Mucosa of rectum (tissue), 2 donors: ENCODE data around the gene RBM12.

Source experiments
- H3K27ac ChIP-seq, 2 donors: one replicate each; pipeline ENCODE4 v1.7.0; 2013; ENCODE audit warnings: inconsistent platforms in 2 of 2, low read depth in 2 of 2, low read length in 2 of 2
- H3K27me3 ChIP-seq, 2 donors: one replicate each; pipeline ENCODE4 v1.7.0; 2013; ENCODE audit warnings: low read length in 2 of 2; ENCODE audit not compliant: control insufficient read depth in 2 of 2, insufficient read depth in 2 of 2
- H3K36me3 ChIP-seq, 2 donors: one replicate each; pipeline ENCODE4 v1.7.0; 2013; ENCODE audit warnings: low read length in 2 of 2; ENCODE audit not compliant: control insufficient read depth in 2 of 2, insufficient read depth in 2 of 2
- H3K4me1 ChIP-seq, 2 donors: one replicate each; pipeline ENCODE4 v1.7.0; 2013; ENCODE audit warnings: low read length in 2 of 2, mild to moderate bottlenecking in 1 of 2; ENCODE audit not compliant: control insufficient read depth in 2 of 2, insufficient read depth in 2 of 2
- H3K4me3 ChIP-seq, 2 donors: one replicate each; pipeline ENCODE4 v1.7.0; 2013; ENCODE audit warnings: low read length in 2 of 2
- H3K9ac ChIP-seq, 2 donors: one replicate each; pipeline ENCODE4 v1.7.0; 2013; ENCODE audit warnings: low read length in 2 of 2, low read depth in 1 of 2, mild to moderate bottlenecking in 1 of 2
- H3K9me3 ChIP-seq, 2 donors: one replicate each; pipeline ENCODE4 v1.7.0; 2013; ENCODE audit warnings: low read length in 2 of 2; ENCODE audit not compliant: control insufficient read depth in 2 of 2
- donor health status: healthy.
- donor health status: Normal muscosa, but diverticular disease.

RBM12 gene

DNA sequence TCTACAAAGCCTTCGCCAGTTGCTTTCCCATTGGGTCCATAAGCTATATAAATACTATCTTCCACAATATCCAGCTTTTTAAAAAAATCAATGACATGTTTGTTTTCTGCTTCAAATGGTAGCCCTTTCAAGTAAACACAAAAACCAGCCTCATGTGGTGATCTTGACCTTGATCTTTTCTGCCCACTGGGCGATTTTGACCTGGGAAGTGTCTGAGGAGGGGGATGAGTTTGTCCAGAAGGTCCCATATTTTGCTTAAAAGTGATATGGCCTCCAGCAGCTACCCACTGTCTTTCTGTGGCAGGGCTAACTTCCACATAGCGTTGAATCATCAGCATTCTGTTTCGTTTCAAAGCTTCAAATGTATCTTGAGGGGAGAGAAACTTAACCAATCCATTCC lies 10.8 kb downstream of the RBM12 start:
- H3K9me3 ChIP-seq: no peaks in the 10 kb centered on the region
- H3K27me3 ChIP-seq: no peaks in the 10 kb centered on the region
- H3K27ac ChIP-seq: no peak overlapping the region
- peaks cover 0 to 2% of the 10 kb centered on the region in 2 donors for H3K4me1 ChIP-seq
- no peak overlapping the region for H3K4me3 ChIP-seq
- H3K36me3 ChIP-seq: peaks cover 26 to 33% of the 10 kb centered on the region in 2 donors
- no peak overlapping the region for H3K9ac ChIP-seq

DNA sequence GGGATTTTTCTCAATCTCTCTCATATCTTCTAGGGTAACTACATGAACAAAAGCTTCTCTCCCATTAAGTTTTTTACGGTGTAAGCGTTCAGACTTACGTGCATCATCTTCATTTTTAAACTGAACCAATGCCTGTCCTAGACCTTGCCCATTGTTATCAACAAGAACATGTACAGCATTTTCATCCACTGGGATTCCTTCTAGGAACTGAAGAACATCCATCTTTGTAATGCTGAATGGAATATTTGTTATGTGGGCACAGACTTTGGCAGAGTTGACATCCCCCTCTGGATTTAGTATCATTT lies 11.3 kb downstream of the RBM12 start:
- H3K27ac ChIP-seq: no peak overlapping the region
- no peak overlapping the region for H3K9ac ChIP-seq
- no peak overlapping the region for H3K4me3 ChIP-seq
- H3K36me3 ChIP-seq: peaks cover 26 to 33% of the 10 kb centered on the region in 2 donors
- no peaks in the 10 kb centered on the region for H3K9me3 ChIP-seq
- no peaks in the 10 kb centered on the region for H3K27me3 ChIP-seq
- H3K4me1 ChIP-seq: peaks cover 0 to 2% of the 10 kb centered on the region in 2 donors

- Histone ChIP-seq H3K9ac (no peak overlapping the region), H3K27me3 (no peaks in the 10 kb centered on the region), H3K4me3 (no peak overlapping the region), H3K4me1 (peaks cover 0 to 2% of the 10 kb centered on the region in 2 donors), H3K27ac (no peak overlapping the region), H3K36me3 (peaks cover 26 to 33% of the 10 kb centered on the region in 2 donors), H3K9me3 (no peaks in the 10 kb centered on the region)
Observed at GRCh38 chr20:35652641-35653429, 11.9 kb downstream of the RBM12 start.

DNA sequence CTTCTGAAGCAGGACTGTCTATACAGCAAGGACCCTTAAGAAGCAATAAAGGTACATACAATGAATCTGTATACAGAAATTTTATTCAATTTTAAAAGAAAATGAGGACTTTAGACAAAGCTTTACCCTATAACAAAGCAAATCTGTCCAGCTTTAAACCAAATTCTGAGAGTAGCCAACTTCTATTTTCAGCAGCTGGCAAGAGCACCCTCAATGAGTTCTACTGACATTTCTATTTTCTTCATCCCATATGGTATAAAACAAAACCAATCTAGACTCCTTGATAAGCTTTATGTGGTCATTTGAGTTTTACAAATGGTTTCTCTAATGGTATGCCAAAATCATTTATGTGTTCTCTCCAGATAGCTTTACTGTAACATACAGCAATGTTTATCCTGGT lies 12.7 kb downstream of the RBM12 start:
- Histone ChIP-seq H3K4me3 (no peak overlapping the region), H3K9ac (no peak overlapping the region), H3K27me3 (no peaks in the 10 kb centered on the region), H3K4me1 (peaks cover 0 to 2% of the 10 kb centered on the region in 2 donors), H3K36me3 (peaks cover 26 to 33% of the 10 kb centered on the region in 2 donors), H3K27ac (no peak overlapping the region), H3K9me3 (no peaks in the 10 kb centered on the region)

DNA sequence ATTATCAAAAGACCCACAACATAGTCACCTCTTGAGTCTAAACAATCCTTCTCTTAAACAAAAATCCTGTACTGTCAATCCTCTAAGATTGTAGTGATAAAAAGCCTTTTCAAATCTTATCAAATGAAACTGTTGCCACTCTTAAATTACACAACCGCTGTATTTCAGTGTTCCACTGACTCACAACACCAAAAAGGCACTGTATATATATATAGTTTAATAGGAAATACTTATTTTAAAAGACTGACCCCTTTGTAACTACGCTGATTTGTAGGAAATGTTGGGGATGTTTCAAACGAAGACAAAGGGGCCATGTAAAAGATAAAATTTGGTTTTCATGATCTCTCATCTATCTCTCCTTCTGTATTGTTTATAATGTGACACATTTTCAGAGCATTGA lies 14.1 kb downstream of the RBM12 start:
- no peaks in the 10 kb centered on the region for H3K9me3 ChIP-seq
- no peak overlapping the region for H3K9ac ChIP-seq
- no peaks in the 10 kb centered on the region for H3K4me1 ChIP-seq
- no peak overlapping the region for H3K4me3 ChIP-seq
- H3K27ac ChIP-seq: no peak overlapping the region
- no peaks in the 10 kb centered on the region for H3K27me3 ChIP-seq
- H3K36me3 ChIP-seq: peaks cover 26 to 33% of the 10 kb centered on the region in 2 donors

DNA sequence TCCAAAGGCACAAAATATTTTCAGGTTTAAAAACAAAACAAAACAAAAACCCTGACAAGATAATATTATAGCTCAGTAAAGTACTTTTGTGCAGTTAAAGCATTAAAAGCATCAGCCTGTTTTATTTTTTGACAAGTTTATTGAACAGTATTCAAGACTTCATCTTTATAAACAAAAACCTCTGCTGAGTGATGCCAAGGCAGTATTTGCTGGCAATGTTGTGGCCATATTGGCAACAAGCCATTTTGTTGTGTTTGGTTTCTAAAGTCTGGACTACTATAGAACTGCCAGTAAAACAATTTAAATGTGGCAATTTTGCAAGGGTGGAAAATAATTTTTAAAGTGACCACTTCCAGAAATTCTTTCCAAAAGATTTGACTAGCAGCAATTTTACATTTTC lies 15.9 kb downstream of the RBM12 start:
- Histone ChIP-seq H3K9ac (no peak overlapping the region), H3K27me3 (no peaks in the 10 kb centered on the region), H3K27ac (no peak overlapping the region), H3K4me1 (no peaks in the 10 kb centered on the region), H3K9me3 (no peaks in the 10 kb centered on the region), H3K36me3 (peaks cover 10 to 18% of the 10 kb centered on the region in 2 donors), H3K4me3 (no peak overlapping the region)

- Histone ChIP-seq H3K27me3 (no peaks in the 10 kb centered on the region), H3K27ac (no peak overlapping the region), H3K9me3 (no peaks in the 10 kb centered on the region), H3K4me1 (no peaks in the 10 kb centered on the region), H3K36me3 (peaks cover 0 to 2% of the 10 kb centered on the region in 2 donors), H3K9ac (no peak overlapping the region), H3K4me3 (no peak overlapping the region)
Observed at GRCh38 chr20:35644806-35645205, 19.9 kb downstream of the RBM12 start.

- Histone ChIP-seq H3K36me3 (no peaks in the 10 kb centered on the region), H3K4me1 (no peaks in the 10 kb centered on the region), H3K9ac (no peak overlapping the region), H3K9me3 (no peaks in the 10 kb centered on the region), H3K27ac (no peak overlapping the region), H3K4me3 (no peak overlapping the region), H3K27me3 (no peaks in the 10 kb centered on the region)
Observed at GRCh38 chr20:35643045-35643444, 21.7 kb downstream of the RBM12 start.

DNA sequence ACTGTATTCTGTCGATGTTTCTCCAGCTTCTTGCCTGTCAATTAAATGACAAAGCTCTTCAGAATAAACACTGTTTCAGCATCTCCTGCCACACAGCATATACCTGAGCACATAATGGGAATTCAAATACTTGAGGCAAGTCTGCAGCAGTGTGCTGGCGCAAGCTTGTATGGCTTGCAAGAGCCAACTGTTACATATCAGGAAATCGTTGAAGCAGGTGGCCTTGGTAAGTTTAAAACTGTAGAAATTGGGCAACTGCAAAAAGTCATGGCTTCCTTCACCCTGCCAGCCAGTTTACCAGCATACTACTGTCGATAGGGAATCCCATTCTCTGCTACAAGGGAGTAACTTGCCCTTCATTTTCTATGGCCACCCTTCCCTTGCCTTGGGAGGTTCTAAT lies 23.0 kb downstream of the RBM12 start:
- H3K4me1 ChIP-seq: no peaks in the 10 kb centered on the region
- no peak overlapping the region for H3K9ac ChIP-seq
- H3K36me3 ChIP-seq: no peaks in the 10 kb centered on the region
- H3K4me3 ChIP-seq: no peak overlapping the region
- H3K27ac ChIP-seq: no peak overlapping the region
- H3K27me3 ChIP-seq: no peaks in the 10 kb centered on the region
- H3K9me3 ChIP-seq: no peaks in the 10 kb centered on the region

- Histone ChIP-seq H3K9me3 (no peaks in the 10 kb centered on the region), H3K9ac (no peak overlapping the region), H3K4me3 (no peak overlapping the region), H3K27ac (no peak overlapping the region), H3K4me1 (no peaks in the 10 kb centered on the region), H3K36me3 (no peaks in the 10 kb centered on the region), H3K27me3 (no peaks in the 10 kb centered on the region)
Observed at GRCh38 chr20:35640724-35641123, 24.0 kb downstream of the RBM12 start.
